GM23248 (cell line): Measurements from ENCODE around the gene DXO.

ENCODE experiments used
- EZH2 ChIP-seq: fragments of 200-600 bp; sonication (generic); IDR thresholded peaks from 2 replicates; pipeline ENCODE4 v1.6.1; 2018; ENCODE audit warnings: antibody characterized with exemption, mild to moderate bottlenecking; ENCODE audit not compliant: insufficient read depth, poor library complexity, severe bottlenecking
- EZH2phosphoT487 ChIP-seq: fragments of 200-600 bp; sonication (generic); IDR thresholded peaks from 2 replicates; pipeline ENCODE4 v1.6.1; 2018; ENCODE audit warnings: antibody characterized with exemption, moderate library complexity, mild to moderate bottlenecking, low read depth; ENCODE audit not compliant: insufficient read depth

DNA sequence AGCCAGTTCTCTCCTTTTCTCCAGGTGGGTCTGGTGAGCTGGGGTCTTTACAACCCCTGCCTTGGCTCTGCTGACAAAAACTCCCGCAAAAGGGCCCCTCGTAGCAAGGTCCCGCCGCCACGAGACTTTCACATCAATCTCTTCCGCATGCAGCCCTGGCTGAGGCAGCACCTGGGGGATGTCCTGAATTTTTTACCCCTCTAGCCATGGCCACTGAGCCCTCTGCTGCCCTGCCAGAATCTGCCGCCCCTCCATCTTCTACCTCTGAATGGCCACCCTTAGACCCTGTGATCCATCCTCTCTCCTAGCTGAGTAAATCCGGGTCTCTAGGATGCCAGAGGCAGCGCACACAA, 26.8 kb downstream of the DXO start:
- TF ChIP-seq EZH2 (no peak), EZH2phosphoT487 (no peak)
